GM18951 (cell line): ENCODE data around the gene FAM237B.

ENCODE experiments used
- POLR2A ChIP-seq: IDR thresholded peaks from 4 replicates; pipeline ENCODE4 v1.6.1; 2011; ENCODE audit warnings: mild to moderate bottlenecking; ENCODE audit not compliant: insufficient read length, insufficient read depth; ENCODE audit errors: extremely low read depth
- in situ Hi-C: fragments of 300-500 bp; cut with MboI; formaldehyde crosslinking; loops from one replicate; pipeline ENCODE4 v1.12.0; 2022; ENCODE audit warnings: low sequenced_read_pairs, mixed read lengths, inconsistent platforms; ENCODE audit not compliant: unreplicated experiment

FAM237B gene

DNA sequence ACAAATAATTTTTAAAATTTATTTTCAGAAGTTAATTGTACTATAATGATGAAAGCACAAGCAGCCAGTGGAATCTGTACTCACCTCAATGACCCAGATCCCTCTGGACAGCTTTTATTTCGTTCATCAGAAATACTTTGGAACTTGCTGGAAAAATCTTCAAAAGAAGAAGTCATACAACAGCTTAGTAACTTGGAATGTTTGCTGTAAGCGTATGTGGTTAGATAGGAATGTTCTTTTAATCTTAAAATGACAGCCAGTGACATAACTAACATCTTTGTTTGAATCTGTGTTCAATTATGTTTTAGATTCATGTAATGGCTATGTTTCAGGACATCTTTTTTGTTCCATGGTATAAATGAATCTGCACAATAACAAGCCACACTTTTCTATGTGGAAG, 49.4 kb downstream of the FAM237B start:
- no peak for TF ChIP-seq POLR2A
- in situ Hi-C loops = loop anchor here (25.0 kb wide), 1 partner anchor 141 kb away; the partner anchor contains the start of gene CLDN12

DNA sequence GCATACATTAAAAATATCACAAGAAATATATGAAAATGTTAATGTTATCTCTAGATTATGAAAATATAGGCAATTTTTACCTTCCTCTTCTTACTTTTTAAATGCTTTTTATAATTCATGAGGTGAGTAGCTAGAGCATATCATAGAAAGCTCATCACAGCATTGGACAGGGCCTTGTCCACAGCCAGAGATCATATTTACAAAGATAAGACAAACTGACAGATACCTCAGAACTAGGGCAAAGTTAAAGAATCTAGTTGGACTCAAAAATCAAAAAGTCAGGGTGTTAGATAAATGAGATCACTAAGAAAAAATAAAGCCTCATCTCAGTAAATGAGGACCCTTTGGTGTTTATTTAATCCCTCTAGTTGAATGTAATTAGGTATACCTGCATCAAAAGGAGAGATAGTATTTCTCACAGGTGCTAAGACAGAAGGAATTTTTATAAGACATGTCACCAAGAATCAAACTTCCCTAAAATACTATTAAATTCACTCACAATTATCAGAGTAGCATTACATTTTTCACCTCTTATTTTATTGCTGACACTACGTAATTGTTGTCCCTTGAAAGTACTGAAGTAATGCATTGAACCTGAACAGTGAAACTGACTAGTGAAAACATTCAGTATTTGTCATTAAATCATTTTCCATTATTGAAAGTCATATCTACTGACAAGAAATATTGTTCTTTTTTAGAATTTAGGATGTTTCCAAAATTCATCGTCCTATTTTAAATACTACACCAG, 50.5 kb downstream of the FAM237B start:
- in situ Hi-C loops = loop anchor here (25.0 kb wide), 1 partner anchor 142 kb away; the partner anchor contains the start of gene CLDN12
- TF ChIP-seq POLR2A = no peak

GRCh38 chr7:90269163-90269562, 51.9 kb downstream of the FAM237B start:
- in situ Hi-C loops = loop anchor here (25.0 kb wide), 1 partner anchor 143 kb away; the partner anchor contains the start of gene CLDN12
- no peak for TF ChIP-seq POLR2A

GRCh38 chr7:90267263-90267858, 53.7 kb downstream of the FAM237B start:
- in situ Hi-C loops = loop anchor here (25.0 kb wide), 1 partner anchor 145 kb away; the partner anchor contains the start of gene CLDN12
- no peak for TF ChIP-seq POLR2A

DNA sequence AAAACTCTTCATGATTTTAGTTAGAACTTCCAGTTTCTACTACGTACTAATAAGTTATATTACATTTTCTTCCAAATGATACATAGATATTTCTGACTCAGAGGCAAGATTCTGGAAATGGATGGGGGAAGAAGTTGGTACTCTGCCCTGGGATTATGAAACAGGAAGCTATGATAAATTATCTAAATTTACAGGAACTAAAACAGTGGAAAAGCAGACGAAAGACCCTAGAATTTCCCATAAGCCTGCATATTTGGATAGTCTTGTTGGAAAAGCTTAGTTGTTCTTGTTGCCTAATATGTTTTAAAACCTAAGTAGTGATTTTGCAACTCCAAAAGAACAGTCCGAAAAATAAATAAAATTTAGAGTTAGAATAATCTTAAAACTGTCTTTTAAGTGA, 54.3 kb downstream of the FAM237B start:
- no peak for TF ChIP-seq POLR2A
- in situ Hi-C loops = loop anchor here (25.0 kb wide), 1 partner anchor 145 kb away; the partner anchor contains the start of gene CLDN12
